ENCODE data around the gene MPV17L.
"Not testable (repeated sequence)": the region's sequence is repeated elsewhere in the genome, so short reads cannot be mapped to it uniquely, and the experiment has no call there.

MPV17L gene

GRCh38 chr16:15415511-15415985 lies 20.0 kb downstream of the MPV17L start:
- DNase-seq = no peak

GRCh38 chr16:15417197-15417596 lies 21.6 kb downstream of the MPV17L start:
- no peak for DNase-seq

GRCh38 chr16:15418206-15418605 lies 22.7 kb downstream of the MPV17L start:
- DNase-seq = no peak

GRCh38 chr16:15421696-15422095 lies 26.1 kb downstream of the MPV17L start:
- DNase-seq = not testable (repeated sequence)

GRCh38 chr16:15422222-15422621 lies 26.7 kb downstream of the MPV17L start:
- no peak for DNase-seq

- no peak for DNase-seq
Measured at GRCh38 chr16:15425861-15426260, 30.3 kb downstream of the MPV17L start.

- DNase-seq = no peak
Measured at GRCh38 chr16:15426796-15427195, 31.2 kb downstream of the MPV17L start.

DNA sequence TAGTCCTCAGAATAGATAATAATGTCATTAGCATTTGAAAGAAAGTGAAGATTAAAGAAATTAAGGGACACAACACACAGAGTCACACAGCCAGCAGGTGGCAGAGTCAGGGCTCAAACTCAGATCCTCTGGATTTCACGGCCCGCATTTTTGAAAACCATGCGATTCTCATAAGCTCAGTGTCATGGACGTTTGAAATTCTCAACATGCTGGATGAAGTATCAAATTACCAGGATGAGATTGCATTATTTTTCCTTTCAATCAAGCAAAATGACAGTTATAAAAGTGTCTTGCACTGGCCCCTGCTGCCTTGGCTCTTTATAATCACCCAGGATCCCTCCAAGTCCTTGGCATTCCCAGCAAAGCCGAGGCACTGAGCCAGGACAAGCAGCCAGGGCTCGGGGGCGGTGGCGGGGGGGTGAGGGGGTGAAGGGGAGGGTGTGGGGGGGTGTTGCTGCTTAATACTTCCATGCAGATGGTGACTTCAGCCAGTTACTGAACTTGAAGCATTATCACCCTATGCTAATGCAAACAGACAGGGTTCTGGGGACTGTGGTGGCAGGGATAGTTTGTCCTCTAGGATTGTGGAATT lies 32.2 kb downstream of the MPV17L start:
- DNase-seq = peak; percentile 1

DNA sequence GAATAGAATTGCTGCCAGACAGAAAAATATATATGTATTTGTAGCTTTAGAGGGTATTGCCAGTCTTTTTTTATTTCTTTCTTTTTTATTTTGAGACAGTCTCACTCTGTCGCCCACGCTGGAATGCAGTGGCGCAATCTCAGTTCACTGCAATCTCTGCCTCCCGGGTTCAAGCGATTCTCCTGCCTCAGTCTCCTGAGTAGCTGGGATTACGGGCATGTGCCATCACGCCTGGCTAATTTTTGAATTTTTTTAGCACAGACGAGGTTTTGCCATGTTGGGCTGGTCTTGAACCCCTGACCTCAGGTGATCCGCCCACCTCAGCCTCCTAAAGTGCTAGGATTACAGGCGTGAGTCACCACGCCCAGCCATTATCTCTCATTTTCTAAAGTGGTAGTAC lies 35.3 kb downstream of the MPV17L start:
- not testable (repeated sequence) for DNase-seq

GRCh38 chr16:15434079-15434424 lies 38.5 kb downstream of the MPV17L start:
- no peak for DNase-seq

GRCh38 chr16:15434425-15435215 lies 39.1 kb downstream of the MPV17L start, which contains the start of gene BMERB1:
Gene BMERB1 (plus strand): TSS chr16:15434588. CDS start chr16:15434654, 66 bp downstream.
- DNase-seq = peak; percentile 39

GRCh38 chr16:15435216-15435864 lies 39.8 kb downstream of the MPV17L start:
- DNase-seq = no peak

DNA sequence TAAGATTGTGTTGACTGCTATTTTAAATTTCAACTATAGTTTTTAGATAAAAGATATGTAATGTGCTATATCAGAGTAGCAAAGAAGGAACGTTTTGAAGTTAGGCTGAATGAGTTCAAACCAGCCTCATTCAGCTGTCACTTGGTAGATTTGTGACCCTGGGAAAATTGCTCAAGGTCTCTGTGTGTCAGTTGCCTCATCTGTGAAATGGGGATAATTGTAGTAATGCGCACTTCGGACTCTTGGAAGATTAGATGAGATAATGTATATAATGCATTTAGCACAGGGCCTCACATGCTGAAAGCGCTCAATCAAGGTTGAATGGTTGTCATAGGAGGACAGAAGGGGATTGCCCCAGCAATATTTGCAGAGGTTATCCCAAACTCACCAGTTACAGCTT lies 43.5 kb downstream of the MPV17L start:
- DNase-seq = no peak

- no peak for DNase-seq
Measured at GRCh38 chr16:15439521-15439920, 44.0 kb downstream of the MPV17L start.

- DNase-seq = no peak
Measured at GRCh38 chr16:15440852-15441251, 45.3 kb downstream of the MPV17L start.

- not testable (repeated sequence) for DNase-seq
Measured at GRCh38 chr16:15442140-15442539, 46.6 kb downstream of the MPV17L start.

DNA sequence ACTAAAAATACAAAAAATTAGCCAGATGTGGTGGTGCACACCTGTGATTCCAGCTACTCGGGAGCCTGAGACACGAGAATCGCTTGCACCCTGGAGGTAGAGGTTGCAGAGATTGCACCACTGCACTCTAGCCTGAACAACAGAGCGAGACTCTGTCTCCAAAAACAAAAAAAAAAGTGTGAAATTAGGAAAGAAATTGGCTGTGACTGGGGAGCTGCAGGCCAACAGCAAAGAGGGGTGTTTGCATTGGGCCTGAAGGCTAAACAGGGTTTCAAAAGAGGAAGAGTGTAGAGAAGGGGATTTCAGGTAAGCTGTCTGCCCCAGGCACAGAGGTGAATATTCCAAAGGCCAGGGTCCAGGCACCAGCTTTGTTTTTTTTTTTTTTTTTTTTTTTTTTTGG lies 48.2 kb downstream of the MPV17L start:
- no peak for DNase-seq

- no peak for DNase-seq
Measured at GRCh38 chr16:15444264-15444663, 48.7 kb downstream of the MPV17L start.

DNA sequence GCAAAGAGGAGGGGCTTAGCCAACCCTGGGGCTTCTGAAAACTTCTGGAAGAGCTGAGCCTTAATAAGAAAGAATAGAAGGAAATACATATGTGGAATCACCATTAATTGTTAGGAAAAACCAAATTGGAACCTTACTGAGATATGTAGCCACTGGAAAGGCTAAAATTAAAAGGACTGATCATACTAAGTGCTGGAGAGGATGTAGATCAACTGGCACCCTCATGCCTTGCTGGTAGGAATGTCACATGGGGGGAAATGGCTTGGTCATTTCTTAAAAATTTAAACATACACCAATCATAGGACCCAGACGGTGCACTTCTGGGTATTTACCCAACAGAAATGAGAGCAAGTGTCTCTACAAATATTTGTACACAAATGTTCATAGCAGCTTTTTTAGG lies 49.9 kb downstream of the MPV17L start:
- no peak for DNase-seq

DNA sequence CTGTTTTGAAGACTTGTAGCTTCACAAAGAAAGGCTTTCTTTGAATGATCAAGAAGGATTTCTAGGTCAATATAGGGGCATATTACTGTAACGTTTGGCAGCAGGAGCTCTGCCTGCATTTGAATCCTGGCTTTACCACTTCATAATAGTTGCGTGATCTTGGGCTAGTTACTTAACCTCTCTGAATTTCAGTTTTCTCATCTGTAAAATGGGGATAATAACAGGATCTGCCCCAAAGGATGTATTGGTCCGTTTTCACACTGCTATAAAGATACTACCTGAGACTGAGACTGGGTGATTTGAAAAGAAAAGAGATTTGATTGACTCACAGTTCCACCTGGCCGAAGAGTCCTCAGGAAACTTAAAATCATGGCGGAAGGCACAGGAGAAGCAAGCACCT lies 51.3 kb downstream of the MPV17L start:
- no peak for DNase-seq

- no peak for DNase-seq
Measured at GRCh38 chr16:15450624-15451023, 55.1 kb downstream of the MPV17L start.

DNA sequence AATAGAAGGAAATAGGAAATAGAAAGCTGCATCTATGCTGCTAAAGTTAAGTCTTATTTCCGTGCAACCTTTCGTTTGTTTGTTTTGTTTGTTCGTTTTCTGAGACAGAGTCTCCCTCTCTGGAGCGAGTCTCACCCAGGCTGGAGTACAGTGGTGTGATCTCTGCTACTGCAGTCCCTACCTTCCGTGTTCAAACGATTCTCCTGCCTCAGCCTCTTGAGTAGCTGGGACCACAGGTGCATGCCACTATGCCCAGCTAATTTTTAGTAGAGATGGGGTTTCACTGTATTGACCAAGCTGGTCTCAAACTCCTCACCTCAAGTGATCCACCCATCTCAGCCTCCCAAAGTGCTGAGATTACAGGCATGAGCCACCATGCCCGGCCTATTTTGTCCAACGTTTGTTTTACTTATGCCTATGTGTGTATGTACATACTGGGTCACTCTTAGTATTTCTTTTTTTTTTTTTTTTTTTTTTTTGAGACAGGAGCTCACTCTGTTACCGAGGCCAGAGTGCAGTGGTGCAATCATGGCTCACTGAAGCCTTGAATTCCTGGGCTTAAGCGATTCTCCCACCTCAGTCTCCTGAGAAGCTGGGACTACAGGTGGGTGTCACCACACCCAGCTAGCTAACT lies 55.7 kb downstream of the MPV17L start:
- DNase-seq = no peak

GRCh38 chr16:15452246-15452855 lies 56.8 kb downstream of the MPV17L start:
- DNase-seq = no peak

Data from DMS153 (cell line).